GM19193 (cell line): ENCODE measurements around the gene SSBP3.

ENCODE experiments used
- POLR2A ChIP-seq: IDR thresholded peaks from 4 replicates; pipeline ENCODE4 v1.6.1; 2011; ENCODE audit not compliant: insufficient read depth, insufficient read length; ENCODE audit errors: extremely low read depth

Gene SSBP3

DNA sequence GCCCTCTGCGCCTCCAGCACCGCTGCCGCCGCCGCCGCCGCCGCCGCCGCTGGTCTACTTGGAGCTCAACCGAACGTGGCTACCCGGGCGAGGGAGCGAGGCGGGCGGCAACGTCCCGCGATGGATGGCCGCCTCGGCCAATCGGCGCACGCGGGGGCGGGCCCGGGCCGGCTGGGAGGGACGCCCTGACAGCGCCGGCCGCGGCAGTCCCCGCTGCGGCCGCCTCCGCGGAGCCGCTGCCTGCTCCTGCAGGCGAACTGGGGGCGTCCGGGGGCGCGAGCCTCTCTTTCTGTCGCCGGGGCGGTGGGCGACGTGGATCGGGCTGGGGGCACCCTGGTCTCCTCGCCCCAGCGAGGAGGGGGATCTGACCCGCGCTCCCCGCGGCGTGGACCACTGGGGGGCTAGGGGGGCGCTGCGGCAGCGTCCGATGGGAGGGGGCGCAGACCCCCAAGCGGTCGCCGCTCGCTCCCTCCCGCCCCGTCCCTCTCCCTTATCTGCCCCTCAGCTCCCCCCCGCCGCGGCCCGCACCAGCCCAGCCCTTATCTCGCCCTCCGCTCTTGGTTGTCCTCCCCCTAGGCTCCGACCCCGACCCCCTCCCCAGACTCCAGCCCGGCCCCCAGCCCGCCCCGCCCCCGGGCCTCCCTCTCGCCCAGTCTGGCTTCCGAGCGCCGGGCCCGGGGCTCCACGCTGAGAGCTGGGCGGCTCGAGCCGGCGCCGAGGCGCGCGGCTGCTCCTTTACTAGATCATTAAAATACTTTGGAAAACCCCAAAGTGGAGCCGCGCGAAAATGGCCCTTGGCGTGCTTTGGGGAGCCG is at the start of gene SSBP3:
SSBP3 (minus strand) TSS at position 56 of the 815 bp plus-strand sequence.
- TF ChIP-seq POLR2A: peak; percentile 78

GRCh38 chr1:54453509-54453908 is 47.3 kb upstream of the SSBP3 start:
- no peak for TF ChIP-seq POLR2A

DNA sequence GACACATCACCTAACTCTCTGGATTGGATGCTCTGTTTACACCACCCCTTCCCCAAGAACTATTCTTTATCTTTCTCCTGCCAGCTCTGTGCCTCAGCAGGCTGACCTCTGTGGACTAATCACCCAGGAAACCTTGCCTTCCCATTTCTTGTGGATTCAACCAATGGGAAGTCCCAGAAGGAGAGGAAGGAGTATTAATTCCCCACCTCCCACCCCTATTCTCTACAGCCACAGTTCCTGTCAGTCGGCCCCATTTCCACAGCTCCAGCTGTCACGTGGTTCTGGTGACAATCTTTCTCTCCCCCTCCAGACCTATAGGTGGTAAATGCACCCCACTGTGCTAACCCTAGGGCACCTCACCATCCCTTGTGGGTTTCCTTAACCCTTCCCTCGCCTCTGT is 46.8 kb upstream of the SSBP3 start:
- no peak for TF ChIP-seq POLR2A

- TF ChIP-seq POLR2A: no peak
These were observed 36.0 kb upstream of the SSBP3 start for GRCh38 chr1:54442185-54442584.

GRCh38 chr1:54439550-54440223 is 33.5 kb upstream of the SSBP3 start:
- TF ChIP-seq POLR2A: no peak

GRCh38 chr1:54437783-54438182 is 31.6 kb upstream of the SSBP3 start:
- TF ChIP-seq POLR2A: no peak

- no peak for TF ChIP-seq POLR2A
These were observed 30.6 kb upstream of the SSBP3 start for GRCh38 chr1:54436826-54437225.

DNA sequence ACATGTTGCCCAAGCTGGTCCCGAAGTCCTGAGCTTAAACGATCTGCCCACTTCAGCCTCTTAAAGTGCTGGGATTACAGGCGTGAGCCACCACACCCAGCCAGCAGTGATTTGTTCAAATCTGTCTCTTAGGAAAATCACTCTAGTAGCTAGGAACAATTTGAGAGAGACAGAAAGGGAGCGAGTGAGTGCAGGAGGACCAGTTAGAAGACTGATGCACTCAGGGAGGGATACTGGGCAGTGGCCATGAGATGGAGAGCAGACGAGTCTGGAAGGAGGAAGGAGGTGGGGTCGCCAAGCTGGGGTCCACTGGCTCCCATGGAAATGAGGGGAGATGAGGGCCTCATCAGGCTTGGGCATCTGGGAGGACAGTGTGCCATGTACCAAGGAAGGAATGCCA is 23.6 kb upstream of the SSBP3 start:
- TF ChIP-seq POLR2A: no peak

DNA sequence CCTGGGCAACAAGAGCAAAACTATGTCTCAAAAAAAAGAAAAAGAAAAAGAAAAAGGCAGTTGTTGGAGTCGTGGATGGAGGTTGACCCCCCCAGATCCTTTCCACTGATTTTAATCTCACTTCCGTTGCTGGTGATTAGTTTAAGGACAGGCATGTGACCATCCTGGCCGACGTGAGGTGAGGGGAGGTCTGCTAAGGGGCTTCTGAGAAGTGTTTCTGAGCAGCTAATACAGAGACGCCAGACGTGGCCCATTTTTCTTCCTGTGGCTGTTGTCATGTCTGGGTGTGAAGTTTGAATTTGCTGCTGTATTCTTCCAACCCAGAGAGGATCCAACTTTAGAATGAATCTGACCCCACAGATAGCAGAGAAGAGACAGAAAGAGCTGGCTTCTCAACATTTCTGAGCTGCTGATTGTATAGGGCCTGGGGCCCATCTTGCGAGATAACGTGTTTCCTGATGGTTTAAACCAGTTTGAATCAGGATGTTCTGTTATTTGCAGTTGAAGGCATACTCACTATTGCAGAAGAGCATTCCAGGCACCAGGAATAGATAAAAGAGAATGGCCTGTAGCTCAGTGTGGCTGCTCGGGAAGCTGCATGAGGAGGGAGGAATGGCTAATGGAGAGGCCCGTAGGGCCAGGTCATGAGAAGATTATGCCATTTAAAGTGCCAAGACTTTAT is 22.8 kb upstream of the SSBP3 start:
- no peak for TF ChIP-seq POLR2A

DNA sequence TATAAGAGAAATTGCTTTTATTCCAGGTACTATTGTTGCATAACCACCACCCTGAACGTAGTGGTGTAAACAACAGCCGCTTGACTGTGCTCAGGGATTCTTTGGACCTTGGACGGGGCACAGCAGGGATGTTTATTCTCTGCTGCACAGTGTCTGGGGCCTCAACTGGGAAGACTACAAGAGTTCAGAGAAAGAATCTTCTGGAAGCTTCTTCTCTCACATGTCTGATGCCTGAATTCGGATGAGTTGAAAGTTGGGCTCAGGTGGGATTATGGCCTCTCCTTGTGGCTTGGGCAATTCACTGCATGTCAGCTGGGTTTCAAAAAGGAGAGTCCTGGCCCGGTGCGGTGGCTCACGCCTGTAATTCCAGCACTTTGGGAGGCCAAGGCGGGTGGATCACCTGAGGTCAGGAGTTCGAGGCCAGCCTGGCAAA is 19.0 kb upstream of the SSBP3 start:
- no peak for TF ChIP-seq POLR2A

DNA sequence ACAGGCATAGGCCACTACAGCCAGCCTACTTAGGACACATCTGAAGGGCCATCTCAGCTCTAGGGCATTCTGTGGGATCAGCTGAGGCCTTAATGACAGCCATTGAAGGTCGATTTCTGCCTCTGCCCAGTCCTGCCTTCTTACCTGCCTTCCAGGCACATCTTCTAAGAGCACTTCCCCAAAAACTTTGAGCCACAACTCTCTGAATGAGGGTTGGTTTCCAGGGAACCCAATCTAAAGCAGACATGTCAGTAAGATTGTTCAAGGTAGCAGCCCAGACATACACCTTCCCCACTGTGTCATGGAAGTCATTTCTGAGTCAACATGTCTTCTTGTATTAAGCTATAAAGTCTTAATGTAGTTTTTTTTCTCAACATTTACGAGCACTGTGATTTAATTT is 18.2 kb upstream of the SSBP3 start:
- no peak for TF ChIP-seq POLR2A

GRCh38 chr1:54421101-54421504 is 14.9 kb upstream of the SSBP3 start:
- no peak for TF ChIP-seq POLR2A

- no peak for TF ChIP-seq POLR2A
These were observed 10.9 kb upstream of the SSBP3 start for GRCh38 chr1:54417123-54417522.

GRCh38 chr1:54416435-54416834 is 10.2 kb upstream of the SSBP3 start:
- no peak for TF ChIP-seq POLR2A

- no peak for TF ChIP-seq POLR2A
These were observed 9.8 kb upstream of the SSBP3 start for GRCh38 chr1:54415991-54416390.
